ENCODE results near the gene KIF1C.

The KIF1C gene

GRCh38 chr17:4972752-4973151 lies 25.0 kb upstream of the KIF1C start:
- H3K4me3 ChIP-seq (ENCODE audit: control insufficient read depth, low read depth, low read length): no peak overlapping the region
- DNase-seq (ENCODE audit: low read depth): no peak
- no peak for TF ChIP-seq CTCF (IDR thresholded peaks at IDR 0.05; ENCODE audit: control insufficient read depth, insufficient read depth, low read depth, low read length, missing control alignments)

GRCh38 chr17:4973256-4974114 lies 24.3 kb upstream of the KIF1C start:
- TF ChIP-seq CTCF (IDR thresholded peaks at IDR 0.05; ENCODE audit: control insufficient read depth, insufficient read depth, low read depth, low read length, missing control alignments): no peak
- H3K4me3 ChIP-seq (ENCODE audit: control insufficient read depth, low read depth, low read length): no peak overlapping the region
- no peak for DNase-seq (ENCODE audit: low read depth)

- no peak overlapping the region for H3K4me3 ChIP-seq (ENCODE audit: control insufficient read depth, low read depth, low read length)
- TF ChIP-seq CTCF (IDR thresholded peaks at IDR 0.05; ENCODE audit: control insufficient read depth, insufficient read depth, low read depth, low read length, missing control alignments): no peak
- no peak for DNase-seq (ENCODE audit: low read depth)
Measured at GRCh38 chr17:4974115-4974670, 23.6 kb upstream of the KIF1C start.

GRCh38 chr17:4978726-4979125 lies 19.0 kb upstream of the KIF1C start:
- no peak for DNase-seq (ENCODE audit: low read depth)
- no peak for TF ChIP-seq CTCF (IDR thresholded peaks at IDR 0.05; ENCODE audit: control insufficient read depth, insufficient read depth, low read depth, low read length, missing control alignments)
- no peak overlapping the region for H3K4me3 ChIP-seq (ENCODE audit: control insufficient read depth, low read depth, low read length)

- DNase-seq (ENCODE audit: low read depth): no peak
- TF ChIP-seq CTCF (IDR thresholded peaks at IDR 0.05; ENCODE audit: control insufficient read depth, insufficient read depth, low read depth, low read length, missing control alignments): peak; percentile 63
Measured at GRCh38 chr17:4980644-4981216, 17.0 kb upstream of the KIF1C start.

GRCh38 chr17:4982305-4982704 lies 15.4 kb upstream of the KIF1C start:
- DNase-seq (ENCODE audit: low read depth): no peak
- no peak for TF ChIP-seq CTCF (IDR thresholded peaks at IDR 0.05; ENCODE audit: control insufficient read depth, insufficient read depth, low read depth, low read length, missing control alignments)
- no peak overlapping the region for H3K4me3 ChIP-seq (ENCODE audit: control insufficient read depth, low read depth, low read length)

More at GRCh38 chr17:4980644-4981216, 17.0 kb upstream of the KIF1C start:
- H3K4me3 ChIP-seq (ENCODE audit: control insufficient read depth, low read depth, low read length): no peak overlapping the region

Measured in AG09309 (cell line).